ENCODE measurements around the gene SEC16A. TPM values are rescaled to one million over a fixed set of nuclear protein-coding genes. Genes with fewer than 3 reads are reported as not detected.

The SEC16A gene
- polyA plus RNA-seq, 3 donors from 2014 or later = 3.9 to 46.0 (median 15.9) TPM

DNA sequence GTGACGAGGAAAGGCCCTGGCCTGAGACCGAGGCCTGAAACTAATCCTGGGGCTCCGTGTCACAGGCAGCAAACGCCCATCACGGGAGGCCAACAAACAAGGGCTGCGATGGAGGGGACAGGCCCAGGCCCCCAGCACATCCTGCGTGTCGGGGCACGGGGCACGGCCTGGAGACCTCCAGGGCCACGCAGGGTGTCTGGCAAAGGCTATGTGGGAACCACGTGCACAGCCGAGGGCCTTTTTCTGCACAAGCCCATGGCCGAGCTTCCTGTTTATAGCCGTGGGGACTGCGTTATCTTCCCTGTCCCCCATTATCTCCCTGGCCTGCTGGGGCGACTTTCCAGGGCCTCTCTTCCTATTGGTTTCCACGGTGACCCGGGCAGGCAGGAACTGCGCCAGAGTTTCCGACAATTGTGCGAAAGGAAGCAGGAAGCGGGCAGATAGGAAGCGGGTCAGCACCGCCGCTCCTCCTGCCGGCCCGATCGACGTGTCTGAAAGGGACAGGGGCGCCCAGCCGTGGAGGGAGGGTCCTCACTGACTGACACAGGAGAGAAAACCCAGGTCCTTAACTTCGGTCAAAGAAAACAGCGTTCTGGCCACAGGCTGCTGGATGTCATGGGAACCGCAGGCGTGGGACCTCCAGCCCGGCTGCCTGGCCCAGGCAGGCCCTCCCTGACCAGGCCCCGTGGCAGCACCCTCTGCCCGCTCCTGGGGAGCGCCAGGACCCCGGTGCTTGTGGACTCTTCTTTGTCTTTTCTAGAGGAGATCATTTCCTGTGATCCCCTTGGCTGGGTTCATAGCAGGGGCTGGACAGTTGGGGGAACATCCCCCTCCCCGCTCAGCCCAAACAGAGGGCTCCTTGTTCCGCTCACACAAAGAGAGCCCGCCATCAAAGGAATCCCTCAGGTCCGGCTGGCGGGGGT lies 29.1 kb upstream of the SEC16A start:
- Mint-ChIP-seq H3K9me3 (no peaks in the 10 kb centered on the region), H3K4me1 (no peaks in the 10 kb centered on the region), H3K27me3 (ENCODE audit: low read depth in 3 of 3) (peaks cover 0 to 3% (median 0%) of the 10 kb centered on the region in 3 donors), H3K27ac (peak overlapping the region in 1 of 6 donors; percentile 35), H3K36me3 (peaks cover 0 to 3% (median 0%) of the 10 kb centered on the region in 3 donors), H3K4me3 (no peak overlapping the region)
- no peak for DNase-seq

DNA sequence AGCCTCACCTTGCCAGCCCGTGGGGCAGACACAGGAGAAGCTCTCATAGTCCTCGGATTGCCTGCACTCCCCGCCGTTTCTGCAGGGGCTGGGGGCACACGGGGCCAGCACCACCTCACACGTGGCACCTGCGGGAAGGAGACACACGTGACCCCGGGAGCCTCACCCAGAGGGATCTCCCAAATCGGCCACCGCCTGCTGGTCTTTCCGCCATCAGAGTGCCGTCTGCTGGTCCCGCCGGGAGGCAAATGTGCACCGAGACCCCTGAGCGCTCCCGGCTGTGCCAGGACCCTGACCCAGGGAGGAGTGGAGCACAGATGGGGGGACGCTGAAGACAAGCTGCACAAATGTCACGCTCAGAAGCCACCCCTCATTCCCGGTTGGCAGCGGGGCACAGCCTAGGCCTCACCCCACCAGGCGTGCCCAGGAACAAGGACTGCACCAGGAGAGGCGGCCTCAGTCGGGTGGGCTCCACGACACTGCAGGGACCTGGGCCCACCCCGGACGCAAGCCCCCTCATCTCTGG lies 28.4 kb upstream of the SEC16A start:
- DNase-seq = no peak
- H3K4me1 Mint-ChIP-seq = no peaks in the 10 kb centered on the region
- H3K27ac Mint-ChIP-seq = peak overlapping the region in 1 of 6 donors; percentile 40
- no peaks in the 10 kb centered on the region for H3K9me3 Mint-ChIP-seq
- H3K4me3 Mint-ChIP-seq = no peak overlapping the region
- peaks cover 0 to 3% (median 0%) of the 10 kb centered on the region in 3 donors for H3K36me3 Mint-ChIP-seq
- peaks cover 0 to 3% (median 0%) of the 10 kb centered on the region in 3 donors for H3K27me3 Mint-ChIP-seq (ENCODE audit: low read depth in 3 of 3)

- DNase-seq = no peak
- Mint-ChIP-seq H3K27ac (no peak overlapping the region), H3K27me3 (ENCODE audit: low read depth in 3 of 3) (peaks cover 0 to 7% (median 0%) of the 10 kb centered on the region in 3 donors), H3K9me3 (no peaks in the 10 kb centered on the region), H3K36me3 (peaks cover 0 to 5% (median 0%) of the 10 kb centered on the region in 3 donors), H3K4me3 (no peak overlapping the region), H3K4me1 (peaks cover 0 to 3% of the 10 kb centered on the region in 2 donors)
Measured at GRCh38 chr9:136510561-136510960, 27.7 kb upstream of the SEC16A start.

DNA sequence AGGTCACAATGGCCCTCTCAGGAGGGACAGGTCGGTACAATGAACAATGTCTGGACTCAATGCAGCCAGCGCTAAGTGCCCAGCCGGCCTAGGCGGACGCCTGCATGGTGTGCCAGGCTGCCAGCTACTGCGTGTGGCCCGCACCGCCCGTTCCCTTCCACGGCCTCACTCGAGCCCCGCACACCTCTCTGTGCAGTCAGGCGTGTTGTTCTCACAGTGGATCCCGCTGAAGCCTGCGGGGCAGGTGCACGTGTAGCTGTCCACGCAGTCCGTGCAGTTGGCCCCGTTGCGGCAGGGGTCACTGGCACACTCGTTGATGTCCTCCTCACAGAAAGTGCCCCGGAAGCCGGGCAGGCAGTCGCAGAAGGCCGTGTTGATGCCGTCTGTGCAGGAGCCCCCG lies 26.7 kb upstream of the SEC16A start:
- no peaks in the 10 kb centered on the region for H3K9me3 Mint-ChIP-seq
- peaks cover 0 to 7% (median 0%) of the 10 kb centered on the region in 3 donors for H3K27me3 Mint-ChIP-seq (ENCODE audit: low read depth in 3 of 3)
- no peak for DNase-seq
- H3K4me1 Mint-ChIP-seq = peaks cover 0 to 3% of the 10 kb centered on the region in 2 donors
- H3K27ac Mint-ChIP-seq = no peak overlapping the region
- H3K4me3 Mint-ChIP-seq = no peak overlapping the region
- peaks cover 0 to 5% (median 0%) of the 10 kb centered on the region in 3 donors for H3K36me3 Mint-ChIP-seq

DNA sequence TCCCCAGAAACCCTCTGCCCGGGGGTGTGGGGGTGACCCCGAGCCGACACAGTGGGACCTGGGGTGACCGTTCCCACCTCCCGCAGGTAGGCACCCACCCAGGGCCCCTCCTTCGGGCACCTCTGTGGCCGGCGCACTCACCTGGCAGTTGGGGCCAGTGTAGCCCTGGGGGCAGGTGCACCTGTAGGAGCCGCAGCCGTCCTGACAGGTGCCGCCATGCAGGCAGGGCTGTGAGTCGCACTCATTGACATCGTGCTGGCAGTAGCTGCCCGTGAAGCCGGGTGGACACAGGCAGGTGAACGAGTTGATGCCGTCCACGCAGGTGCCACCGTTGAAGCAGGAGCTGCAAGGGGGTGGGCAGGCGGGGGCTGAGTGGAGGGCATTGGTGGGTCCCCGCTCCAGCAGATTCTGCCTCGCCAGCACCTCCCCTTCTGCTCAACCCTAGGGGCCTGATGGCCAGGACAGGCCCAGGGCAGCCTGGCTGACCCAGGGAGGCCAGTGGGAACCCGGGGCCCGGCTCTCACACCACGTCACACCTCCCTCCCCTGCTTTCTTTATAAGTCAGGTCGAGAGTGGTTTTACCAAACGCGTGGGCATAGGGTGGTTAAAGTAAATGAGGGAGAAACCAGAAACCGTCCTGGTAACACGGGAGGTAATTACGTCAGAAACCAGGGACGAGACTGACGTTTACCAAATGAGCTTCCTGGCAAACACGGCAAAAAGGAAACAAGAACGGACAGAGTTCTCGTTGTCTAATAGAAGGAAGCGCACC lies 26.1 kb upstream of the SEC16A start:
- peaks cover 0 to 5% (median 0%) of the 10 kb centered on the region in 3 donors for H3K36me3 Mint-ChIP-seq
- no peaks in the 10 kb centered on the region for H3K9me3 Mint-ChIP-seq
- peaks cover 0 to 3% of the 10 kb centered on the region in 2 donors for H3K4me1 Mint-ChIP-seq
- H3K27me3 Mint-ChIP-seq (ENCODE audit: low read depth in 3 of 3) = peaks cover 0 to 8% (median 0%) of the 10 kb centered on the region in 3 donors
- no peak overlapping the region for H3K27ac Mint-ChIP-seq
- no peak for DNase-seq
- no peak overlapping the region for H3K4me3 Mint-ChIP-seq

GRCh38 chr9:136507992-136508375 lies 25.1 kb upstream of the SEC16A start:
- Mint-ChIP-seq H3K27ac (no peak overlapping the region), H3K4me3 (no peak overlapping the region), H3K9me3 (no peaks in the 10 kb centered on the region), H3K36me3 (peaks cover 0 to 5% (median 0%) of the 10 kb centered on the region in 3 donors), H3K4me1 (peaks cover 0 to 3% of the 10 kb centered on the region in 2 donors), H3K27me3 (ENCODE audit: low read depth in 3 of 3) (peaks cover 0 to 8% (median 0%) of the 10 kb centered on the region in 3 donors)
- no peak for DNase-seq

DNA sequence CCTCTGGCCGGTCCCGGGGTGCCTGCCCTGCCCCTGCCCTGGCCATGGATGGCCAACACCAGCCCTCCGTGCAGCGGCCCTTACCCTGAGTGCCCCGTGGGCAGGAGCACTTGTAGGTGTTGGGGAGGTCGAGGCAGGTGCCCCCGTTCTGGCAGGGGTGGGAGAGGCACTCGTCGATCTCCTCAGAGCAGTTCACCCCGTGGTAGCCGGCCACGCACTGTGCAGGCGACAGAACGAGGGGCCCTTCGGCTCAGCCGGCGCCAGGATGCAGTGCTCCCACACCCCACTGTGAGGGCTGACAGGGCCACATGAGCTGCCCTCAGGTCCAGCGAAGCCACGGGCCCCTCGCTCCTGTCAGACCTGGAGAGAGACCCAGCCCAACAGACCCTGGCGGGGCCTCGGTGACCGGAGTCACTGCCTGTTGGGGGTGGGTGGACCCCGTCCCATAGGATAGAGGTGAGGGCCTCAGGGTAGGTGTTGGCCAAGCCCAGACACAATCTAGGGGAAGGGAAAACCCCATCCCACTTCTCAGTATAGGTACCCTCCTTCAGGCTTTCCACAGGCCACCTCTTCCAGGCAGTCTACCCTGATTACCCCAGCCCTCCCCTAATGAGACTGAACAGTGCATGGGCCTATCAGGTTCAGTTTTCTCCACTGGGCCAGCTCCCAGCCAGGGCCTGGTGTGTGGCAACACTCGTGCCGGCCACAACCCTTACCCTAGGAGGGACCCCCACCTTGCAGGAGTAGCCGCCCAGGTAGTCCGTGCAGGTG lies 24.6 kb upstream of the SEC16A start:
- no peak overlapping the region for H3K27ac Mint-ChIP-seq
- no peak overlapping the region for H3K4me3 Mint-ChIP-seq
- peaks cover 0 to 8% (median 0%) of the 10 kb centered on the region in 3 donors for H3K27me3 Mint-ChIP-seq (ENCODE audit: low read depth in 3 of 3)
- H3K9me3 Mint-ChIP-seq = no peaks in the 10 kb centered on the region
- no peak for DNase-seq
- H3K4me1 Mint-ChIP-seq = peaks cover 0 to 3% of the 10 kb centered on the region in 2 donors
- H3K36me3 Mint-ChIP-seq = peaks cover 0 to 10% (median 3%) of the 10 kb centered on the region in 3 donors

- H3K27me3 Mint-ChIP-seq (ENCODE audit: low read depth in 3 of 3) = peaks cover 0 to 8% (median 0%) of the 10 kb centered on the region in 3 donors
- H3K36me3 Mint-ChIP-seq = peaks cover 0 to 11% (median 4%) of the 10 kb centered on the region in 3 donors
- no peak overlapping the region for H3K4me3 Mint-ChIP-seq
- no peaks in the 10 kb centered on the region for H3K9me3 Mint-ChIP-seq
- DNase-seq = no peak
- H3K27ac Mint-ChIP-seq = no peak overlapping the region
- peaks cover 0 to 3% of the 10 kb centered on the region in 2 donors for H3K4me1 Mint-ChIP-seq
Measured at GRCh38 chr9:136506425-136506824, 23.6 kb upstream of the SEC16A start.

- peaks cover 0 to 14% (median 7%) of the 10 kb centered on the region in 3 donors for H3K36me3 Mint-ChIP-seq
- peaks cover 0 to 3% of the 10 kb centered on the region in 2 donors for H3K4me1 Mint-ChIP-seq
Measured at GRCh38 chr9:136505406-136506403, 22.9 kb upstream of the SEC16A start.

DNA sequence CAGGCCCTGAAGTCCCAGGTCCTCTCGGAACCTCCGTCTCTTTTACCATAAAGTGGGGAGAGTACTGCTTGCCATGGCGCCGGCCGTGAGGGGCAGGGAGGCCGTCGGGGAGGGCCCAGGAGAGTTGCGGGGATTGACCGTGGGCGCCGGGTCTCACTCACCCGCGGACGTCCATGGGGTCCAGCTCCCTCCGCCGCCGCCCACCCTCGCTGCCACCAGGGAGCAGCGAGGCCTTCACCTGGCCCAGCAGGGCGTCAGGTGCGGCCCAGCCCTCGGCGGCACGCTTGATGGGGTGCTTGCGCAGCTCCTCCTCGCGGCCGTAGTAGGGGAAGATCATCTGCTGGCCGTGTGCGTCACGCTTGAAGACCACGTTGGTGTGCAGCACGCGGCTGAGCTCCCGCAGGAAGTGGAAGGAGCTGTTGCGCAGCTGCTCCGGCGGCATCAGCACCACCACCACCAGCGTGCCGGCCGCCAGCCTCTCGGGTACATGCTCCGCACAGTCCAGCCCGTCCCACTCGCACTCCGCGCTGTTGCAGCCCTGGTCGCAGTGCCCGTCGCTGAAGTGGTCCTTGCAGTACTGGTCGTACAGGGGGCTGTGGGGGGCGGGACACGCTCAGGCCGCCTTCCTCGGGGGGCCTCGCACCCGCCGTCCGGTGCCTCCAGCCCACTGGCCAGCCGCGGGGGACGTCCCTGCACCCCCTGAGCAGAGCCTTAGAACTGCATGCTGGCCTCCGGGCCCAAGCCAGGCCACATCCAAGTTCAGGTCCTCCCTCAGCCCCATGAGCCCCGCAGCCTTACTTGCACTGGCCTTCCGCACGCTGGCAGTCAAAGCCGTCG lies 21.9 kb upstream of the SEC16A start:
- no peak overlapping the region for H3K27ac Mint-ChIP-seq

More at GRCh38 chr9:136505406-136506403, 22.9 kb upstream of the SEC16A start:
- Mint-ChIP-seq H3K27me3 (ENCODE audit: low read depth in 3 of 3) (peaks cover 0 to 8% (median 0%) of the 10 kb centered on the region in 3 donors), H3K27ac (peak overlapping the region in 3 of 6 donors; percentile 17 to 55 (median 17)), H3K4me3 (no peak overlapping the region), H3K9me3 (no peaks in the 10 kb centered on the region)
- DNase-seq = peak in 1 of 3 donors; percentile 34

GRCh38 chr9:136502940-136503550 lies 20.2 kb upstream of the SEC16A start:
- no peak for DNase-seq
- H3K27ac Mint-ChIP-seq = no peak overlapping the region
- peaks cover 0 to 24% (median 7%) of the 10 kb centered on the region in 3 donors for H3K36me3 Mint-ChIP-seq
- H3K4me1 Mint-ChIP-seq = peaks cover 0 to 3% of the 10 kb centered on the region in 2 donors
- no peak overlapping the region for H3K4me3 Mint-ChIP-seq
- peaks cover 0 to 7% (median 3%) of the 10 kb centered on the region in 3 donors for H3K27me3 Mint-ChIP-seq (ENCODE audit: low read depth in 3 of 3)
- H3K9me3 Mint-ChIP-seq = no peaks in the 10 kb centered on the region

More for the DNA sequence above, 21.9 kb upstream of the SEC16A start:
- Mint-ChIP-seq H3K9me3 (no peaks in the 10 kb centered on the region), H3K36me3 (peaks cover 0 to 16% (median 7%) of the 10 kb centered on the region in 3 donors), H3K4me1 (peaks cover 0 to 3% of the 10 kb centered on the region in 2 donors), H3K27me3 (ENCODE audit: low read depth in 3 of 3) (peaks cover 0 to 8% (median 0%) of the 10 kb centered on the region in 3 donors), H3K4me3 (no peak overlapping the region)
- no peak for DNase-seq
